Stimulated activated CD8-positive, alpha-beta memory T cell treated with anti-CD3 and anti-CD28 coated beads, Interleukin-7, amount 100 ng/mL, for 1 hour (primary cell): ENCODE measurements around the gene ITPR1.

Experiments
- DNase-seq, 2 donors: peaks; one replicate each; pipeline ENCODE4 v3.0.0-alpha.2; 2020; ENCODE audit warnings: low read depth in 2 of 2

Gene ITPR1

DNA sequence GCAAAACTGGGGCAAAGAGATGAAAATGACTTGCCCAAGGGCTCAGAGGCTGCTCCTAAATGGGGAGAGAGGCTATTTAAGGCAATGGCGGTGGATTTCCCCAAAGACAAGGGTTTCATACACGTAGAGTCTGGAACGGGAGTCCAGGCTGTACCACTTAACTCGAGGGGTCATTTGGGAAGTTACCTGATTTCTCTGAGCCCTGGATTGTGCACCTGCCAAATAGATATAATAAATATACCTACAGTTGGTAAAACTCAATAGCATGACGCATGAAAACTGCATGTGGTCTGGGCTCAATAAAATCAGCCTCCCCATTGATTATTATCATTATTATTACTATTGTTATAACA lies 1.3 kb upstream of the ITPR1 start:
- DNase-seq: no peak

DNA sequence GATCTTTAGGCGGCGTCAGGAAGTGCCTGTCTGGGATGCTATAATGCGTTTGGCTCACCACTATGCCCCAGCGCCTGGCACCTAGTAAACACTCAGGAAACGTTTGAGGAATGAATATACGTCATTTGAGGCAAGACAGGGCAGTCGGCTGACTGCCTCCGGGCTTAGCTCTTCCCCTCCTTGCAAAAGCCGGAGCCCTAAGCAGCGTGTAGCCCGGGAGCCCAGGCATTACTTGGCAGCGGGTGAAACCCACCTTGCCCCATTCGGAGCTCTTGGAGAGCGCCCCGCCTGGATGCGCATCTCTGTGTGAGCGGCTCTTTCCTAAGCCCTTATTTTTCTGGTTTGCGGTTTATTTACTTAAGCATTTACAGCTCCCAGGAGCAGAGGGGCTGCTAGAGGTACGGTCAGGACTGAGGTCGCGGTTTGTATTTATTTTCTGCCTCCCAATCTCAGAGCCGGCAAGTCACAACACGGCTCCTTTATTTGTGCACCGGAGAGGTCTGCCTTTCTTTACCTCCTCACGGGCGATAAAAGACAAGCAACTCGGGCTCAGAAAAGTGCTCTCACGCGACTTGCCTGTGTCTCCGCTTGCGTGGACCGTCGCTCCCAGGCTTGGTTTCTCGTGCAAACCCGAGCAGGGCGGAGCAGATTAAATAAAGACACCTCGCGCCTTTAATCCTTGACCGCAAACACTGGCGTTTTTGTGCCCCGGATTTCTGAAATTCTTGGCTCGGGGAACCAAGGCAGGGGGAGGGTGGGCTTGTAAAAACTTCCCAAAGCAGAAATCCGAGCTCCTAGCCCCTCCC lies 737 bp upstream of the ITPR1 start:
- DNase-seq: no peak

DNA sequence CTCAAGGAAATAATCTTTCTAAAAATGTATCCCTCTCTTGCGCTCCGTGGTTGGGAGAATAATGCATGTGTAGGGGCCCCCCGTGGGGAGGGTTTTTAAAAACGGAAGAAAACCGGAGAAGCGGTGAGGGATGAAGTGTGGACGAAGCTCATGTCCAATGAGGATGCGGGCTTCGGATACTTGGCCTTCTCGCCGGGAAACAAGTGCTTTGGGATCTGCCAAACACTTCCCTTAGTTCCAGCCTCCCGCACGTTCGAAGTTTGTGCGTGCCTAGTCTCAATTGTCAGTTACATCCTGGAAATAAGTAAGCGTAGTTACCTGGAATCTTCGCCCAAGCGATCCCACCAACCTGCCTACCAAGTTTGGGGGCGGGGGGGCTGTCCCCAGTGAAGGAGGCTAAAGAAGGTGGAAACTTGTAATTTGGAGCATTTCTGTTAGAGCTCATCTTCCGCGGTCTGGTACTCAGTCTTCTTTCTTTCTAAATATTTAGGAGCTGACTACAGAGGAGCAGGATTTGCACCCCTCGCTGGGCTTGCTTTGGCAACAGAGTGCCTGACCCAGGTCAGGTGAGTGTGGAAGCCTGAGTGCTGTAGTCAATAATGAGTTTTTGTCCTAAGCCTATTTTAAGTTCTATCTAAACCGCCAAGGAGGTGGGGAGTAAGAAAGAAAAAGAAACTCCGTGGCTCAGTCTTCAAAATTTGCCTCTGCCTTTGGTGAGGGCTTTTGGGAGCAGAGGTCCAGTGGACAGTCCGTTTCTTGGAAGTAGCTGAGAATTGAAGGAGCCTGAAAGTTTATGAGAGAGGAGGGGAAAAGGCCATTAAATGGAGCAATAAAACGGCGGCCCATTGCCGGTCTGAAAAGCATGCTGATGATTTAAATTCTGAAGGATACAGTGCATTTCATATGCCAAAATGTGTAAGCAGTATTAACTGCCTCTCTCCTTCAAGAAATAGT lies 1.1 kb downstream of the ITPR1 start:
- no peak for DNase-seq

DNA sequence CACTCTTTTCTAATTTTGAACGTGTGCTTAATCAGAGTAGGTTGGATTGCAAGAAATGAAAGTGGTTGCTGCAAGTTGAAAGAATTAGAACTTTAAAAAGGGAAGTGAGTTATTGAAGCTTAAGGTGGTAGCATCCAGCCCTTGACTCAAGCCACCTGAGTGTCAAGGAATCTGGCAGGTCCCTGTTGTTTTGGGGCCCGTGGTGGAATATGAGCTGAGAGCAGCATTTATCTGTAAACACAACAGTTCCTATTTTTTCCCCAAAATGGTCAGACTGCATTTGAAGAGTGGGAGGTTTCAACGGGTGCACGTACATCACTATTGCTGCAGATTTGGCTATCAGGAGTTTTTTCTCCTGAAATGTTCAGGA lies 1.7 kb downstream of the ITPR1 start:
- no peak for DNase-seq

DNA sequence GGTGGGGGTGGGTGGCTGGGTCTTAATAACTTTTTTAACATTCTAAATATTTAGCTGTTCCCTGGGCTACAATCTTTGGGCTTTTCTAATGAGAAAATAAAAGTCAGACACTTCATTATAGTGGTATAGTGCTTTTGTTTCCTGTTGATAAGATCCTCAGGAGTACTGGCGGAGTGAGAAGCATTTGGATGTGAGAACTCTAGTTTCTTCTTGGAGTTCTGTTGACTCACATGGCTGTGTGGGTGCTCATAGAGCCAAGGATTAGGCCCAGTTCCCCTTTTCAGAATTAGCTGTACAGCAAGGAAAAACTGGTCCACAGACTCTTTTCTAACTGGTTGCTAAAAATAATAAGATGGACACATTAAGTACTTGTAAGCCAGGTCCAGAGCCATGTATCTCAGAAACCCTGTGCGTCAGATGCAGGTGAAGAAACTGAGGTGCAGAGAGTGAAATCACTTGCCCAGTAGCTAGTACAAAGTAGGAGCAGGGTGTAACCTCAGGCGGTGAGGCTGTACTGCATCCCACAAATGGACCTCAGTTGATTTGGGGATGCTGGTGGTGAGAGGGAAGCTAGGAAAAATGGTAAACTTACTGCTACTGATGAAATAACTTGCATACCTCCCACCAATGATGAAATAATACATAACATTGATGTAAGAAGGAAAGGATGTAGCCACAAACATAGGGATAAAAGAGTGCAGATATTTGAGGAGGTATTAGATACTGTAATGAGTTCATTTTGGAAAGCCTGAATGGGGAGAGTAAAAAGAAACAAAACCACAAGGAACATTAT lies 2.3 kb downstream of the ITPR1 start:
- DNase-seq: no peak

DNA sequence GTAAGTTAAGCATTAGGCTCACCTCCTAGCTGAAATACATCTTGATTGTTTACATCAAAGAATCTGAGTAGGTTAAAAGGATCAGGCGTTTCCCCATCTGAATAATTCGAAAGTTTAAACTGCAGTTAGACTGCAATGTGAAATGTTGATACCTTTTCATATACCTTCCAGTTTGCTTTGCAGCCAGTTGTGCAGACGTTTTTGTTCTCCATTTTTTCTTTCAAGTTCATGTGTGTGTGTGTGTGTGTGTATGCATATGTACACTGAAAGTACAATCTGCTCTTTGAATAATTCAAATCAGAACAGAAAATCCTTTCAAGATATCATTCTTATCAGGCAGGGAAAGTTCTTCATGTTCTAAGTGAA lies 2.9 kb downstream of the ITPR1 start:
- no peak for DNase-seq

DNA sequence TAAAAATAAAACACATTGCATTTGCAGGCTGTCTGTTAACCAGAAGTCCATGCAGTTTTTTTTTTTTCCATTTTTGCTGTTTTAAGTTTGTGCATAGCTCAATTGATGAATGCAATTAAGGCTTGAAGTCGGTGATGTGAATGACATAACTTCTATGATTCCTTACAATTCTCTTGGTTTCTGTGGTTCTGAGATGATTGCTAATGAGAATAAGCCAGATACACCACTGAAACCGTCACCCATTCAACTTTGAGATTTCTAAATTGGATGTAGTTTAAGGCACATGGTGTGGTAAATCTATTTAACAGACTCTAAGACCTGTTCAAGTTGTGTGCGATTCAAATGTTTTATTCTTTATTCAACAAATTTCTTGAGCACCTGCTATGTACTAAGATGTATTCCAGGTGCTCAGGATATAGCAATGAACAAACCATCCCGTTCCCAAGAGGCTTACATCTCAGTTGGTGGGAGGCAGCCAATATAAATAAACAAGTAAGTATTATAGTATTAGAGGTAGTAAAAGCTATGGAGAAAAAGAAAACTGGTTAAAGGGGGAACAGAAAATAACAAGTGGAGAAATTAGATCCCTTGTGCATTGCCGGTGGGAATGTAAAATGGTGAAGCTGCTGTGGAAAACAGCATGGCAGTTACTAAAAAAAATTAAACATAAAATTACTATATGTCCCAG lies 4.0 kb downstream of the ITPR1 start:
- DNase-seq: no peak

DNA sequence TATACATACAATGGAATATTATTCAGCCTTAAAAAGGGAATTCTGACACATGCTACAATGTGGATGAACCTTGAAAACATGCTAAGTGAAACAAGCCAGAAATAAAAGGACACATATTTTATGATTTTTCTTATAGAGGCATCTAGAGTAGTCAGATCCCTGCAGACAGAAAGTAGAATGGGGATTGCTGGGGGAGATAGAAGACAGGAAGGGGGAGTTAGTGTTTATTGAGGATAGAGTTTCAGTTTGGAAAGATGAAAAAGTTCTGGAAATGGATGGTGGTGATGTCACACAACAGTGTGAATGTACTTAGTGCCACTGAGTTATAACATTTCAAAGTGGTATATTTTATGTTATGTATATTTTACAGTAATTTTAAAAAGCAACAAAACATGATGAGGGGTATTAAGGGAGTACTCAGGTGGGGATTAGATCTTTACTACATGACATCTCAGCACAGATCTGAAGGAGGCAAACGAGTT lies 4.7 kb downstream of the ITPR1 start:
- no peak for DNase-seq

DNA sequence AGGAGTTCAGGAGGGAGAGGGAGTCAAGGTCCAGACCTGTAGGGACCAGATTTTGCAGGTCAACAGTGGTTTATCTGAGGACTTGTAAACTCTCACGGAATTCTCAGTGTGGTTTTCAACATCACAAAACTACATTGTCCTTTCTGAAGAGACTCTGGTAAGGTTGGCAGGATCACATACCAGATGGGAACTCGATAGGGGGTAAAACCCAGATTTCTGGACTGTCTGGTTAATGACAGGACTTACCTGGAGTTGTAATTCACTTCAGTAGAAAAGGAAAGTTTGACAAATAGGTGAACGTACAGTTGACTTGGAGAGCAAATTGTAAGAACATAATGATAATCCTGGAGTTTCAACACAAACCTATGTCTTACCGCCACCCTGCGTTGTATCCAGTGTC lies 5.3 kb downstream of the ITPR1 start:
- DNase-seq: no peak

DNA sequence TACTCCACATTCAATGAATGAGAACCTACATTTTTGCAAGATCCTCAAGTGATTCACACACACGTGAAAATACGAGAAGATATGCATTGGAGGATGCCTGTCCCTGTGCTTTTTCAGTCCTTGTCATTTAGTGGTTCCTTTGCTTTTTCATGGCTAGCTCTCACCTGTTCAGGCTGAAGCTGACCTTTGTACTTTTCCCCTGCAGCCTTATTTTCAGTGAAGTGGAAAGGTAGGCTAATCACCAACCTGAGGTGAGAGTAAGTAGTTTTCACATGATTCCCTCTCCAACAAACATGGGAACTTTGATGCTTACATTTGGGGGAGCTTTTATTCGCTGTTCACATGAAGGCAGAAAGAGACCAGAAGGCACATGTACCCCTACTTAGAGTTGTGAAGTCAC lies 8.3 kb downstream of the ITPR1 start:
- DNase-seq: no peak

DNA sequence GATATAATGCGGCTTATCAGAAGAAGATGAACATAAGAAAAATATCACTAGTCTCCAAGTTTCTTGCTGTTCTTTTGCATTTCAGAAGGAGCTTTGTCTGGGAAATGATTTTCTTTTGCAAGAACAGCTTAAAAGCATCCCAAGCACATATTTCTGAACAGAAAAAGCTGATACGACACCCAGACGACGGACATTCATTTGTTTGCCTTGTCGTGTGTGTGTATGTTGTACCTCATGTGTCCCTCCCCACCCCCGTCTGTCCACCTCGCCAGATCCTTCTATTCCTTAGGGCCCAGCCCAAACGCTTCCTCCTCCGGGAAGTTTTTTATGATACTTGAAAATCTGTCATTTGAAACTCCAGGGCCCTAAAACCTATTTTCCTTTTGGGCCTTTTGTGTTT lies 8.8 kb downstream of the ITPR1 start:
- DNase-seq: no peak

DNA sequence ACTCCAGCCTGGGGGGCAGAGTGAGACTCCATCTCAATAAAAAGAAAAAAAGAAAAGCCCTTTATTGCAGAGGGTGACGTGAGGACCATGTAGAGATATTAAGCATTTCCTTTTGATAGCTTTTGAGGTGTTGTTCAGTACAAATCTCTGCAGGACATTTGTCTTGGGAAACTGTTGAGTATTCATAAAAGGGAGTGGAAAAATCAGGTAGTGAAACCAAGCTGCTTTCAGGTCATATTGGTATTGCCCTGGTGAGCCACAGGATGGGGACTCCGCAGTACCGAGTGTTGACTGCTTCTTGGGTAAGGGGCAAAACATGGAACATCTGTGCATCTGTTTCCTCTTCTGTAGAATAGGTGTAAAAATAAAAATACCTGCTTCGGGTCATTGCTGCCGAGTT lies 9.9 kb downstream of the ITPR1 start:
- no peak for DNase-seq

DNA sequence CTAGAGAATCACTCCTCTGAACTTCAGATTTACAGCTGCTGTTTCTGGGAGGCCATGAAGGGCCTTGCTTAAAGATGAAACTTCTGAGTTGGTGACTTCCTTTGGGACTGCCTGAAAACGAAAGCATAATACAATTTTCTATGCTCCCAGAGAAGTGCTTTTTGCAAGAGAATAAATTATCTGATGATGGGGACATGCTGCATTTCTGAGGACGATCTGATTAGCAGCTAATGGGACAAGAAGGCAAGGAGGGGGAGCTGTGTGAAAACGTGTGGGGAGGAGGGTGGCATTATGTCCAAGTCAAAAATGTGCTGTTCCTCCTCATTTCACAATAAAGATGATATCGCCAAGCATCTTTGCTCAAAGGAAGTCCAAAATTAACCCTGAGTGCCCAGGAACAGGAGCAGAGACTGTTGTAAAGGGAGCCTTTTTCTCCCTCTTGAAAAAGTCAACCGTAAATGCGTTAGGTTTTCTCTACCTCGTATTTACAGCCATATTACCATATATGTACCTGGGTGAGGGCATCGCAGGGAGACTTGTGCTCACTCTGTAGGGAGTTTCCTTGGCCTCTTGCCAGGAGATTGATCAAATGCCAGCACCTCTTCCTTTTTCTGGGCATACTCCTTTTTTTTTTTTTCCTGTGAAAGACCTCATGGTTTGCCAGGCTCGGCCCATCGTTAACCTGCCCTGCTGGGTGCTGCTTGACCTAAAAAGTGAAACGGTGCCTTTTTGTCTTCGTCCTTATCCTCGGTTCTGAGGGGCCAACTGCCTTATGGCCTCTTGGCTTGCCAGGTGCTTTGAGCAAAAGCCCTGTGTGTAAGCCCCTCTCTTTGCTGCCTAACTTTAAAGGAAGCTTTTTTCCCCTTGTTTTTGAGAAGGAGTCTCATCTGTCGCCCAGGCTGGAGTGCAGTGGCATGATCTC lies 11.5 kb downstream of the ITPR1 start:
- DNase-seq: no peak

DNA sequence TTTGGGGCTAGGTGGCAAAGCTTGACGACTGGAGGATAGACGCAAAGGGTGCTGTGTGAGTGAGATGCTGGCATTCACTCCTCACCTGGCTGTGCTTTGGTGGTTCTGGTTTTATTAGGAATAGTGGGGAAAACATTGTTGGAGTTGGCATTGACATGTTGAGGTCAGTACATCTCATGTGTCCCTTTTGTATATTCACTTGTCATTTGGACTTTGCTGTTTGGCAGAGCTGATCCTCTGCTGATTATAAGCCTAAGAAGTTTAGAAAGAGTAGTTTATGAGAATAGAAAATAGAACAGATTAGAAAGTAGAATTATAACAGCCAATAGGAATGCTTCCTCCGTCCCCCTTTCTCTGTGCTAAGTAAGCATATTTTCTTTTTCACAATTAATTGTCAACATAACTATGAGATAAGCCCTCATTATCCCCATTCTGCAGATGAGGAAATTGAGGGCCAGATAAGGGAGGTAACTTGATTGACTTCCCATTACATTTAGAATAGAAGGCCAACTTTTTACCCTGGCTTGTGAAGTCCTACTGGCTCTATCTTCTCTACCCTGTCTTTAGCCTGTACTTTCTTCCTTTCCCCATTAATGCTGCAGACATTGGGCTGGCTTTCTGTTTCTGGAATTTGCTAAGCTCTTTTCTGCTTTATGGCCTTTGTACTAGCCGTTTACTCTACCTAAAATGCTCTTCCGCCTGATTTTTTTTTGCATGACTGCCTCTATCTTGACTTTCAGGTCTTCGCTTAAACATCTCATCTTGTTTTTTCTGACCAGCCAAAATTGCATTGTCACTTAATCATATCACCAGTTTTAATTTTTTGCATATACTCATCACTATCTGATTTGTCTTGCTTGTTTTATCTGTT lies 12.8 kb downstream of the ITPR1 start:
- no peak for DNase-seq

DNA sequence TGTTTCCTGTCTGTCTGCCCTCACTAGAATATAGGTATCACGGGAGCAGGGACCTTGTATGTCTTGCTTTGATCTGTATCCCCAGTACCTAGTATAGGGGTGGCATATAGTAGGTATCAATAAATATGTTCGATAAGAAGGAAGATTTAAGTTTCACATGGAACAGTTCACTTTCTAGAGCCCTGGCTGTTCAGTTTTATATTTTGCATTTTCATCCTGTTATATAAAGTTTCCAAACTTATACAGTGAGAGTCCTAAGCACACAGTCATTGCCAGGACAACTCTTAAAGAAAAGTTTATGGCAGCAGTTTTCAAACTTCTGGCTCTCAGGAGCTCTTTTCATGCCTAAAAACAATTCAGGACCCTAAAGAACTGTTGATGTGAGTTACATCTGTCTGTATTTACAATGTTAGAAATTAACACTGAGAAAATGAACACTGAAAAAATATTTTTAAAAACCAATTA lies 13.4 kb downstream of the ITPR1 start:
- no peak for DNase-seq

DNA sequence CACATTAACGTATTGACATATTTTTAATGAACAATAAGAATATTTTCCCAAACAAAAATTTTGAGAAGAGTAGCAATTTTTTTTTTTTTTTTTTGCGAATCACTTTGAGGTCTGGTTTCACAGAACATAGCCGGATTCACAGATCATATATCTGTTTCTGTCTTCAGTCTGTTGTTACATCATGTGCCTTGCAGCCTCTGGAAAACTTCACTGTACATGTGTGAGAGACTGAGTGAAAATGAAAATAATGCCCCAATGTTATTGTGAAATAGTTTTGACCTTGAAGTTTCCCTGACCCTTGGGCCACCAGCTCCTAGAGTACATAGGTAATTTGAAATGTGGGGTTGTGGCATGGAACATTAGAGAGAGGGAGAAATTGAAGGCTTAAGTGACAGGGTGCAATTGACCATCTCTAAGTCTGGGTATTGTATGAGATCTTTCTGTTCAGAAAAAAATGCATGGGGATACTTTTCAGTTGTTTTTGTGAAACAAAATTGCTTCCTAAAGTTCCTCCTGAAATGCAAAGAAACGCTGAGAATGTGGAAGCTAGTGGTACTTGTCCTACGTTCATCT lies 14.0 kb downstream of the ITPR1 start:
- DNase-seq: no peak

DNA sequence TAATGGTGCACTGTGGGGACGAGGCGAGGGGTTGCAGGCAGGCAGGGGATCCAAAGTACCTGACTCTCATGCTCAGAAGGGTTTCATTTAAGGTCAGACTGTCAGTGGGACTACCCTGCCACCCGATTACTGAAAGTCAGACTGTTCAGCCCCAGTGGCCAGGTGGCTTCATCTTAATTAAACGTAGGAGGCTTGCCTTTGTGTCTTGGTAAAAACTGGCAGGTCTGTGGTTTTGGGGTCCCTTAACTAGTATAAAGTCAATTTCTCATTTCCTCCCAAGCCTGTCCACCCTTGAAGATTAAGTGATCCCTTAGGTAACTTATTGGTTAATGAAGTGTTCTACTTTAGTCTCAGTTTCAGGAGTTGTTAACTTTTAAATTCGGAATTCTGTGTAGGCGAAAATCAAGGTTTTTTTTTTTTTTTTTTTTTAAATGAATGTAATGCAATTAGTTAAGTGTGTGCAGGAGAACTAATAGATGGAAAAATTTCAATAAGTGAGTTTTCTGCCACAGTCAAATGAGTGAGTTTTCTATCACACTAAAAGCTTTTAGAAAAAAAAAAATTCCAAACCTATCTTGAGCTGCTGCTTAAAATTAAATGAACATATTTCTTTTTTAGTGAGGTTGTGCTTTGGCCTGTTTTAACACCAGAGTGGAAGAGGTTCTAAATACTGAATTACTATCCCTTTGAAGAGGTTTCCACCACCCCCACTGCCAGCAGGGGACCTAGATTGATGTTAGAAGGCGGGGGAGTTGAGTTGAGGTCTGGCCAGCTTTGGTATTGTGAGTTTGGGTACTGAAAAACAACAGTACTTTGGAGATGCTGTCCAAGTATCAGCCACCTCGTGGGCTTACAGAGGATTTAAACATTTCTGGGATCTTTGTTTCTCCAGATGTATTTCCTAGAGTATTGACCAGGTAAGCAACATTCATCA lies 15.2 kb downstream of the ITPR1 start:
- no peak for DNase-seq

DNA sequence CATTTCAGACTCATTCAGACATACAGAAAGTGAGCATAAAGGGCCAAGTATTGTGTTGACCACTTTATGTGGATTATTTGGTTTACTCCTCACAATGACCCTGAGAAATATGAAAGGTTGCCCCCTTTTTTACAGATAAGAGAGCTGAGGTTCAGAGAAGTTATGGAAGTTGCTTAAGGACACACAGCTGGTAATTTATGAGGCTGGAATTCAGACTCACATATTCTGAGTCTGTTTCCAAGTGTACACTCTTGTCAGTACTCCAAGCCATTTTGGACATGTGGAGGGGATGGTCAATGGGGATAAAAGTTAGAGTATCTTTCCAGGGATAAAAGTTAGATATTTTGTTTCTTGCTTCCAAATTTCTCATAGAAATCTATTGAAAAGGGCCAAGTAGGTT lies 15.9 kb downstream of the ITPR1 start:
- no peak for DNase-seq
